GM21528 (cell line): ENCODE results near the gene CTXND2.
"Not testable (repeated sequence)": the region's sequence is repeated elsewhere in the genome, so short reads cannot be mapped to it uniquely, and the experiment has no call there.

ENCODE experiments used
- ATAC-seq: cut with Tn5 transposase; IDR thresholded peaks from one replicate; pipeline ENCODE4 v1.9.1; 2021; ENCODE audit warnings: mild to moderate bottlenecking, moderate library complexity; ENCODE audit not compliant: unreplicated experiment, low FRiP score

Gene CTXND2

DNA sequence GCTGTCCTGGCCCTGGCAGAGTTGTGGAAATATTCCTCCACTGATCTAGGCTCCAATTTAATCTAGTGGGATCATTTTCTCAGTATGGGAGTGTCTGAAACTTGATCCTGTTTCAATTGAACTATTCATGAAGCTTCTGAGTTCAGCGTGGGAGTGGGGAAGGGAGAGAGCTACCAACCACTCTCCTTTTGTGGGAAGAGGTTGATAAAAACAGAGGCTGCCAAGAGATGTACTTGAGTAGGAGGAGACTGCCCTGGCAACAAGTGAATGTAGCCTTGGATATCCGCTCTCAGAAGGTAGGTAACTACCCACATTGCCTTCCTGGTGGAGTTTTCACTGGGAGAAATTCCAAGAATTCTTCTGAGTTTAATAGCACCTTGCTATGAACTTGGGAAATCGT is at the start of gene CTXND2:
TSS of gene CTXND2 (plus strand) at position 119 of the 400 bp plus-strand sequence. CDS start 25,179 bp downstream, outside the sequence.
- no peak for ATAC-seq

DNA sequence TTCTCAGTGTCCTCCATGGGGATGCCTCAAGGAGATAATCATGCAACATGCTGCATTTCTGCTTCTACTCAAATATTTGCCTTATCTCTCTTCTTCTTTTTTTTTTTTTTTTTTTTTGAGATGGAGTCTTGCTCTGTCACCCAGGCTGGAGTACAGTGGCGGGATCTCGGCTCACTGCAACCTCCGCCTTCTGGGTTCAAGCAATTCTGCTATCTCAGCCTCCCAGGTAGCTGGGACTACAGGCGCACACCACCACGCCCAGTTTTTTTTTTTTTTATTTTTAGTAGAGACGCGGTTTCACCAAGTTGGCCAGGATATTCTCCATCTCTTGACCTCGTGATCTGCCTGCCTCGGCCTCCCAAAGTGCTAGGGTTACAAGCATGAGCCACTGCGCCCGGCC is 46.1 kb upstream of the CTXND2 start:
- ATAC-seq: not testable (repeated sequence)

DNA sequence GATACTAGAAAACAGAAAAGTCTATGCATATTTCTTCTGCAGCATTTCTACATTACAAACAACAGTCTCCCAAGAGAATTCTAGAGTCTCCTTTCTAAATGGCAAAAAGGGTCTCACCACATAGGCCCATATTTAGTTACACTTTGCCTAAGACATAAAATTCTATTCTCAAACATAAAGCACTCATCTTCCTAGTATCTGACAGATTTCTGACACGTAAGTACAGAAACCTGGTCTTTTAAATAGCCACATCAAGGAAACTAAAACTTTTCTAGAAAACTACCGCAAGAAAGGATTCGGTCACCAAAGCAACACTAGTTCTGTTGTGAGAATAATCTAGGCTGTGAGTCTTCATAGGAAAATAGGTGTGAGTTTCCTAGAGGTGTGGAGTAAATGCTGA is 45.3 kb upstream of the CTXND2 start:
- ATAC-seq: no peak

DNA sequence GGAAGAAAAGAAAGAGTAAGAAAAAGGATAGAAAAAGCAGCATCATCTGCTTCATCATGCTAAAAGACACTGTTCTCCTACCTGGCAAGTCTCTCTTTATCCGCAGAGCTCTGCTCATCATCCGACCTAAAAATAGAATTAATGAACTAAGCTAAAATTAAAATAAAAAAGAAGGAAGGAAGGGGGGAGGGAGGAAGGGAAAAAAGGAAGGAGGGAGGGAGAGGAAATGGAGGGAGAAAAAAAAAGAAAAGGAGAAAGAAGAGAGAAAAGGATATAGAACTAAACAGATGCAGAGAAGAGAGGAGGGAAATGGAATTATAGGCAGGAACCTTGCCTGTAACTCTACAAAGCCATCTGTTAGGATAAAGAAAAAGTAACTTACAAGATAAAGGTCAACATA is 44.6 kb upstream of the CTXND2 start:
- no peak for ATAC-seq

DNA sequence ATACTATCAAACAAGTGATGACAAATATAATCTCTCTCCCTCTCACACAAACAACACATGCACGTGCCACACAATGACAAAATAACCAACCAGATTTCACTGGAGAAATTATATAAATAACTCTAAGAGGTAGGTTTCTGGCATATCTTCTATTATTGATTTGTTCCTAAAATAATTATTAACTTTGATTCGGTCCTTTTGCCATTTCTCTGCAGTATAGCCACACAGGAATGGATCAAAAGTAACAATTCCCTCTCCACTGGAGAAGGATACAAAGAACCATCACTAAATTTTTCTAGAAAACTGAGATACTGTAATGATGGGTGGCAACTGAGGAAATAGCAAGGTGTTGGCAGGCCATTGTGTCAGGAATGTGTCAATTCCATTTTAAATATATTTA is 44.0 kb upstream of the CTXND2 start:
- no peak for ATAC-seq

DNA sequence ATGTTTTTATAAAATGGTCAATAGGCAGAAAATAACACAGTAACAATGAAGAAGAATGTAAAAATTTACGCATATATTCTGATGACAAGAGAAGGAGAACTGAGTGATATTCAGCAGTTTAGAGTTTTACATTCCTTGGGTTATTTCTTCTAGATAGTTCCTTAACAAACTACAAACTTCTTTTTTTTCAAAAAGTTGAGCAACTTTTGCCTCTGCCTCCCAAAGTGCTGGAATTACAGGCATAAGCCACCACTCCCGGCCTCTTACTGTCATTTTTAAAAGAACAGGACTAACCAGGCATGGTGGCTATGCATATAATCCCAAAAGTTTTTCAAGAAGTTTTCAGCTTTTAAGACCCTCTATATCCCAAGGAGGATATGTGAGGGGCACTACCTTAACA is 43.5 kb upstream of the CTXND2 start:
- no peak for ATAC-seq

DNA sequence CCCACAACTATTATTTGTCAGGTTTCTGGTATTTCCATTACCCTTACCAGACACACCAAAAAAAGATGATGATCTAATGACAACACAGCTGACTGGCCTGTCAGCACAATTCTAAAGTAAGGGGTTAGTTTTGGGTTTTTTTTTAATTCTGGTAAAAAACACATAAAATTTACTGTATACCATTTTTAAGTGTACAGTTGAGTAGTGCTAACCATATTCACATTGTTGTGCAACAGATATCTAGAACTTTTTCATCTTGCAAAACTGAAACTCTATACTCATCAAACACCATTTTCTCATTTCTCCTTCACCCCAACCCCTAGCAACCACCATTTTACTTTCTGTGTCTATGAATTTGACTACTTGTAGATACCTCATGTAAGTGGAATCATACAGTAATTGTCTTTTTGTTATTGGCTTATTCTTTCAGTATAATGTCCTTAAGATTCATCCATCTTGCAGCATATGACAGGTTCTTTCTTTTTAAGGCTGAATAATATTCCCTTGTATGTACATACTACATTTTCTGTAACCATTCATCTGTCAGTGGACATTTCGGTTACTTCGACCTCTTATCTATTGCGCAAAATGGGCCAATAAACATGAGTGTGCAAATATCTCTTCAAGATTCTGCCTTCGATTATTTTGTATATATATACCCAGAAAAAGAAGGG is 40.3 kb upstream of the CTXND2 start:
- no peak for ATAC-seq

DNA sequence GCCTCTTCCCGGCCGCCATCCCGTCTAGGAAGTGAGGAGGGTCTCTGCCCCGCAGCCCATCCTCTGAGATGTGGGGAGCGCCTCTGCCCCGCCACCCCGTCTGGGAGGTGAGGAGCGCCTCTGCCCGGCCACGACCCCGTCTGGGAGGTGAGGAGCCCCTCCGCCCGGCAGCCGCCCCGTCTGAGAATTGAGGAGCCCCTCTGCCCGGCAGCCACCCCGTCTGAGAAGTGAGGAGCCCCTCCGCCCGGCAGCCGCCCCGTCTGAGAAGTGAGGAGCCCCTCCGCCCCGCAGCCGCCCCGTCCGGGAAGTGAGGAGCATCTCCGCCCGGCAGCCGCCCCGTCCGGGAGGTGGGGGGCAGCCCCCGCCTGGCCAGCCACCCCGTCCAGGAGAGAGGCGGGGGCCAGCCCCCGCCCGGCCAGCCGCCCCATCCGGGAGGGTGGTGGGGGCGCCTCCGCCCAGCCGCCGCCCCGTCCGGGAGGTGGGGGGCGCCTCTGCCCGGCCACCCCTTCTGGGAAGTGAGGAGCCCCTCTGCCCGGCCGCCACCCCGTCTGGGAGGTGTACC is 36.1 kb upstream of the CTXND2 start:
- not testable (repeated sequence) for ATAC-seq

DNA sequence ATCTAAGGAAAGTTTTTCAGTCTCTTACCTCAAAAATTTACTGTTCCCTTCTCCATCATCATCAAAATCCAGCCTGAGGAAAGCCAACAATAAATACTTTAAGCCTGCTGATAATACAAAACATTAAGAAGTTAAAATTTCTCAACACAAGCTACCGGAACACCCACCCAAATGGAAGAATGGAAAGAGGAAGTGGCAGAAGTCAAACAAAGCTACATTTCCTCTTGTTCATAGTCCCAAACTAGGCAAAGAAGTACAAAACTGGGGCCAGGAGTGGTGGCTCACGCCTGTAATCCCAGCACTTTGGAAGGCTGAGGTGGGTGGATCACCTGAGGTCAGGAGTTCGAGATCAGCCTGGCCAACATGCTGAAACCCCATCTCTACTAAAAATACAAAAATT is 34.2 kb upstream of the CTXND2 start:
- not testable (repeated sequence) for ATAC-seq

DNA sequence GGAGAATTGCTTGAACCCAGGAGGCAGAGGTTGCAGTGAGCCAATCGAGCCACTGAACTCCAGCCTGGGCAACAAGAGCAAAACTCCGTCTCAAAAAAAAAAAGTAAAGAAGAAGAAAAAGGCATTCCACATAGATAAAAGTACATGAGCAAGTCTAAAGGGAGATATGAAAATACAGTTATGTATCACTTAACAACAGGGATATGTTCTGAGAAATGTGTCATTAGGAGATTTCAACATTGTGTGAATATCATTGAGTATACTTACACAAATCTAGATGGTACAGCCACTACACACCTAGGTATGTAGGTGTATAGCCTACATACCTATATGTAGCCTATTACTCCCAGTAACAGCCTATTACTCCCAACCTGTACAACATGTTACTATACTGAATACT is 23.2 kb upstream of the CTXND2 start:
- no peak for ATAC-seq

DNA sequence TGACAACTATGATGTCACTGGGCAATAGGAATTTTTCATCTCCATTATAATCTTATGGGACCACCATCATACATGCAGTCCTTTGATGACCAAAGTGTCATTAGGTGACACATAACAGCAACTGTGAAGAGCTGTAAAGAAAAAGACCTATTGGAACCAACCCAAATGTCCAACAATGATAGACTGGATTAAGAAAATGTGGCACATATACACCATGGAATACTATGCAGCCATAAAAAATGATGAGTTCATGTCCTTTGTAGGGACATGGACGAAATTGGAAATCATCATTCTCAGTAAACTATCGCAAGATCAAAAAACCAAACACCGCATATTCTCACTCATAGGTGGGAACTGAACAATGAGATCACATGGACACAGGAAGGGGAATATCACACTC is 22.7 kb upstream of the CTXND2 start:
- not testable (repeated sequence) for ATAC-seq

DNA sequence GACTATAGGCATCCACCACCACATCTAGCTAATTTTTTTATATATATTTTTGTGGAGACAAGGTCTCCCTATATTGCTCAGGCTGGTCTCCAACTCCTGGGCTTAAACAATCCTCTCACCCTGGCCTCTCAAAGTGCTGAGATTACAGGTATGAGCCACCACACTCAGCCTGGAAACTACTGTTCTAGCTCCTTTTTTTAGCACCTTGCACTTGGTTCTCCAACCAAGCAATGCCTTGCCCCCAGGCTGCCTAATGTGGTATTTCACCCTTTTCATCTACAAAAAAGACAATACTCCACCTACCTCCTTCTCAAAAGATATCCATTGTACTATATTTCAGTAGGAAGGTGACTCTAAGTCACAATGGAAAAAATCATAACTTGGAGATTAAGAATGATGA is 17.3 kb upstream of the CTXND2 start:
- no peak for ATAC-seq

DNA sequence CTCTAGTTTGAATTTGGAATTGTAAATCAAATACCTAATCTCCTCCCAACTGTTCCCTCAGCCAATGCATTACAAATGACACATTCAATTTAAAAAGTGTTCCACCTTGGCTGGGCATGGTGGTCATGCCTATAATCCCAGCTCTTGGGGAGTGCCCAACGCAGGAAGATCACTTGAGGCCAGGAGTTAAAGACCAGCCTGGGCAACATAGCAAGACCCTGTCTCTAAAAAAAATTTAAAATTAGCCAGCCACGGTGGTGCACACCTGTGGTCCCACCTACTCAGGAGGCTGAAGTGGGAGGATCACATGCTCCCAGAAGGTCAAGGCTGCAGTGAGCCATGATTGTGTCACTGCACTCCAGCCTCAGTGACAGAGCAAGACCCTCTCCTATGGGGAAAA is 14.4 kb upstream of the CTXND2 start:
- ATAC-seq: no peak

DNA sequence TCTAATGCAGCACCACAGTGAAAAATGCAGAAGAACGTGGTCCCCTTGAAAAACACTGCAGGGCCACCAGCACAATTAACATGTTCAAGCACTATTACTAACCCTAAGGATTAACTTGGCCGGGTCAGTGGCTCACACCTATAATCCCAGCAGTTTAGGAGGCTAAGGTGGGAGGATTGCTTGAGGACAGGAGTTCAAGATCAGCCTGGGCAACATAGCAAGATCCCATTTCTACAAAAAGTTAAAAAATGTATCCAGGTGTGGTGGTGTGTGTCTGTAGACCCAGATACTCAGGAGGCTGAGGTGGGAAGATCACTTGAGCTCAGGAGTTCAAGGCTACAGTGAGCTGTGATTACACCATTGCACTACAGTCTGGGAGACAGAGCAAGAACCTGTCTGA is 13.4 kb upstream of the CTXND2 start:
- ATAC-seq: no peak

DNA sequence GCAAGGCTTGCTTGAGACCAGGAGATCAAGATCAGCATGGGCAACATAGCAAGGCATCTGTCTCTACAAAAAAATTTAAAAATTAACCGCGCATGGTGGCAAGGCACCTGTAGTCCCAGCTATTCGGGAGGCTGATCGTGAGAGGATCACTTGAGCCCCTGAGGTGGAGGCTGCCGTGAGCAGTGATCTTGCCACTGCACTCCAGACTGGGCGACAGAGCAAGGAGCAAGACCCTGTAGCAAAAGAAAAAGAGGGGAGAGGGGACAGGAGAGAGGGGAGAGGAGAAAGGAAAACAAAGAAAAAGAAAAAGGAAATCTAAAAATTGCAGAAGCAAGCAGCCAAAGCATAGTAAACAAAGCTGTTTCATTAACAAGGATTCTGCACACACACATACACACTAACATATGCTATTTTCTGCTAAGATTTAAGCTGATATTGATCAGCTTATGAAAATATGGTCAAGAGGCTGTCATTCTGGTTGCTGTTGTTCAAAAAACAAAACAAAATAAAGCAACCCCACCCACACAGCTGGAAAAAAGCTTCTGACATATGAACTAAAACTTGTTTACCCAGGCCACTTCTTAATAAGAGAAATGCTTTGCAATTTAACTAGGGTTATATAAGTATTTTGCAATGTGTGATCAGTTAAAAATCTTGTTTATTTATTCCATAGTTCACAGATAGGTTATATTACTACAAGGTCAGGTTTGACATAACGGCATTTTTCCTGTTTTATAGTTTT is 12.3 kb upstream of the CTXND2 start:
- no peak for ATAC-seq

DNA sequence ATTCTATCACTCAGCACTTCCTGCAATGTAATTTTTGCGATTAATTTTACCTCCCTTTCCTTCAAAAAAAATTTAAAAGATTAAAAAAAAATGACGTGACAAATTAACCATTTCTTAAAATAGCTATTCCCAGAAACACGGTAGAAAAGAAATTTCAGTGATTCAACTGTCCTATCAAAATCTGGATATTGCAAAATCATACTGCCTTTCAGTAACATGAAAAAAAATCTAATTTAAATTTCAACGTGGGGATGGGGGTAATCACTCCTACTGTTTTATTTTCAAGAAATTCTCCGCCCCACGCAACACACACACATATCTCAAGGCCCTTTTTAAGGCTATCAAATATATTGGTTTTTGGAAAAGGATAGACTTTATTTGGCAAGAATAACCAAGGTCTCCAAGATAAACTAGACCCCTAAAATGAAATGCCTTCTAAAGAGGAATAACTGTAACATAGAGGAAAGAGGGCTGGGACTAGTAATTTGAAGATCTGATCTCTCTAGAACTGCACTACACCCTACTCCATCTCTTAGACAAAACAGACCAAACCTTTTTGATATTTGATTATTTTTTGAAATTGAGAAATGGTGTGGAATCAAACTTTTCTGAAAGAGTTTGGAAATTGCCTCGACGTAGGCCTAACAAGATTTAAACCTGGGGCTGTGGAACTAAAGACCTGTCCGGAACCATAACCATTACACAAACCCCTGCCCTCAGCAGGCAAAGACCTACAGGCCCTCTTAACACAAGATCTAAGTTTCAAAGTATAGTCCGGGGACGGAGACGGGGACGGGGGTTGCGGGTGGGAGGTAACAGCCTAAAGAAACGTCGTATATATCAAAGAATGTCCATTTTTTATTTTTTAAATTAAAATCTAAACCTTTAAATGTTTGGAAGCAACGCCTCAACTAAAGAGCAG is 11.5 kb upstream of the CTXND2 start:
- peak; percentile 18 for ATAC-seq

DNA sequence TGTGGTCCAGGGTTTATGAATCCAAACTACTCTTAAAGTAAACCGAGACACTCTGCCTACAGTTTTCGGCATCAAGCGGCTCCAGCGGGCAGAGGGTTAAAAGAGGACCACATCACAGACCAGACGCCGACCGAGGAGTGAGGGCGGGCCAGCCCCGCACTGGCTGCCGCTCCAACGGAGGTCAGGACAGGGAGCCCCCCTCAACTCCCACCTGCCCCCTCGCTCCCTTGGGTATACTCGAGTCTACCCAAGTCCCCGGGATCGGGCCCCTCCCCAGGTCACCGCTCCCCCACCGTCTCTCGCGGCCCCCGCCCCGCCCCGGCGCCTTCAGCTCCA is 10.8 kb upstream of the CTXND2 start:
- ATAC-seq: peak; percentile 35

DNA sequence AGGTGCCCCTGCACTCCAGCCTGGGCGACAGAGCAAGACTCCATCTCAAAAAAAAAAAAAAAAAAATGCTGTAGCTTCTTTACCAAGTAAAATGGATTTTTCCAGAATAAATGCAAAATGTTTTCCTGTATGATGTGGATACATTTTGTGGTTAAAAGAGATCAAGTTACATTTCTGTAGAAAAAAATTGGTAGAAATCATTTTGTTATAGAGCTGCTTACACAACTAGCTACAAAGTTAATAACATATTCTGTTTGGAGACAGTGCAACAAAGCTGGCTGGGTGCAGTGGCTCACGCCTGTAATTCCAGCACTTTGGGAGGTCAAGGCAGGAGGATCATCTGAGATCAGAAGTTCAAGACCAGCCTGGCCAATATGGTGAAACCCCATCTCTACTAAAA is 8.0 kb upstream of the CTXND2 start:
- ATAC-seq: not testable (repeated sequence)

DNA sequence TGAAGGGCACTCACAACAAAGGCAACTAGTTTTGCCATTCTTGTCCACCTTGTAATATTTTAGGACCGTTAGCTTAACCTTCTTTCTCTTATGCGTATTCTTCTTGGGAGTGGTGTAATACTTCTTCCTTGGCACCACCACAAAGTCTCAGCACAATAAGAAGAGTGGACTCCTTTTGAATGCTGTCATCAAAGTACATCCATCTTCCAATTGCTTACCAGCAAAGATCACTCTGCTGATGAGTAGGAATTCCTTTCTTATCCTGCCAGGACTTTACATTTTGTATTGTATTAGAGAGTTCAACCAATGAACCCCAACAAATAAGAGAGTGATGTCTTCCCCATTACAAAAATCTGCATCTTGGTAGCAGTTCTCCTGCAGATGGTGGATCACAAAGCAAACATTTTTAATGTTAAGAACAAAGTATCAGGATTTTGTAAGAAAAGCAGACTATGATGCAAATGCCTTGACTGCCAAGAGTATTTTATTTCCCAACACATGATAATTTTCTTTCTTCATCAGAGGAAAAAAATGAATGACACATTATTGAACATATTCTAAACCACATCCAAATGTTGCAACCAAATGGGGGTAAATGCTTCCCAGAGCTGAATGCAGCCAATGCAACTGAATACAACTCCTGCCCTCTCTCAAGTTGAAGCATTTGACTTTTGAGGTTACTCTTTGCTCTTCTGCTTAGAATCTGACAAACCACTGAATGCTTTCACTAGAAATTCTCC is 5.4 kb upstream of the CTXND2 start:
- ATAC-seq: no peak

DNA sequence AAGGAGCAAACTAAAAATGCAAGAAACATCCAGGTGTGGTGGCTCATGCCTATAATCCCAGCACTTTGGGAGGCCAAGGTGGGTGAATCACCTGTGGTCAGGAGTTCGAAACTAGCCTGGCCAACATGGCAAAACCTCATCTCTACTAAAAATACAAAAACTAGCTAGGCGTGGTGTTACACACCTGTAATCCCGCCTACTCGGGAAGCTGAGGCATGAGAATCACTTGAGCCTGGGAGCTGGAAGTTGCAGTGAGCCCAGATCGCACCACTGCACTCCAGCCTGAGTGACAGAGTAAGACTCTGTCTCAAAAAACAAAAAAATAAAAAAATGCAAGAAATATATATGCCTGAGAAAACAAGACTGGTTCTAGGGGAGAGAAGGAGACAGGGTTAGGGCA is 3.8 kb upstream of the CTXND2 start:
- ATAC-seq: not testable (repeated sequence)
